ENCODE results near the gene MICALL2. TPM values are rescaled to one million over a fixed set of nuclear protein-coding genes. Genes with fewer than 3 reads are reported as not detected.

MICALL2 gene
- total RNA-seq, 2 donors from 2014 or later: 1.8 to 5.1 TPM

GRCh38 chr7:1496531-1497292, 37.4 kb upstream of the MICALL2 start:
- no peaks in the 10 kb centered on the region for H3K27me3 Mint-ChIP-seq
- H3K27ac Mint-ChIP-seq: no peak overlapping the region
- no peak for ATAC-seq (replicated peaks)
- H3K9me3 Mint-ChIP-seq: no peaks in the 10 kb centered on the region
- no peak overlapping the region for H3K4me3 Mint-ChIP-seq
- peaks cover 52% of the 10 kb centered on the region for H3K36me3 Mint-ChIP-seq (ENCODE audit: low read depth)
- H3K4me1 Mint-ChIP-seq: no peaks in the 10 kb centered on the region

DNA sequence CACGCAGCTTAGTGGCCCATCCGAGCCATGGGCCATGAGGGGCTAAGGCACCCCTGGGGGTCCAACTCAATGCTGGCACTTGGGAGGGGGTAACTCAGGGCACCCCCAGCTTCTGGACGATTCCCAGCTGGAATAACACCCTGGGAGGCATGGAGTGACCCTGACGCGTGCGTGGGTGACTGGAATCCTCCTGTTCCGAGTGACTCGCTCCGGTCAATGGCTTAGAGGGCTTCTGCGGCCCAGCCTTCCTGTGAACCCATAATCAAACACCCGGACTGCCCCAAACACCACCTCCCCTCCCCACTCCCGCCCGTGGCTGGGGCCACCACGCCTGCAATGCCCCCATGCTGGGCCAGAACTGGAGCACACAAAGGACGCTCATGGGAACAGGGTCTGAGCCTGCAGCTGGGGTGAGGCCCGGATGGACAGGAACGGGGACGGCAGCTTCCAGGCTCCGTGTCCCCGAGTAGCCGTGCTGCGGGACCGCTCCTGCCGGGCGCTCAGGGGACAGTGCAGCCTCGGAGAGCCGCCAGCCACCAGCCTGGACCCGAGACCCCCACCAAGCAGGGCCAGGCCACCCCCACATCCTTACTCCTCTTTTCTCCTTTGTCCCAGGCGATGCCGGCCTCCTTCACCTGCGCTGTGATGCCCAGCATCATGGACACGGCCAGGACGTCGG, 36.4 kb upstream of the MICALL2 start:
- ATAC-seq (replicated peaks): no peak
- no peaks in the 10 kb centered on the region for H3K9me3 Mint-ChIP-seq
- H3K27ac Mint-ChIP-seq: no peak overlapping the region
- H3K36me3 Mint-ChIP-seq (ENCODE audit: low read depth): peaks cover 52% of the 10 kb centered on the region
- H3K4me1 Mint-ChIP-seq: no peaks in the 10 kb centered on the region
- H3K27me3 Mint-ChIP-seq: no peaks in the 10 kb centered on the region
- H3K4me3 Mint-ChIP-seq: no peak overlapping the region

DNA sequence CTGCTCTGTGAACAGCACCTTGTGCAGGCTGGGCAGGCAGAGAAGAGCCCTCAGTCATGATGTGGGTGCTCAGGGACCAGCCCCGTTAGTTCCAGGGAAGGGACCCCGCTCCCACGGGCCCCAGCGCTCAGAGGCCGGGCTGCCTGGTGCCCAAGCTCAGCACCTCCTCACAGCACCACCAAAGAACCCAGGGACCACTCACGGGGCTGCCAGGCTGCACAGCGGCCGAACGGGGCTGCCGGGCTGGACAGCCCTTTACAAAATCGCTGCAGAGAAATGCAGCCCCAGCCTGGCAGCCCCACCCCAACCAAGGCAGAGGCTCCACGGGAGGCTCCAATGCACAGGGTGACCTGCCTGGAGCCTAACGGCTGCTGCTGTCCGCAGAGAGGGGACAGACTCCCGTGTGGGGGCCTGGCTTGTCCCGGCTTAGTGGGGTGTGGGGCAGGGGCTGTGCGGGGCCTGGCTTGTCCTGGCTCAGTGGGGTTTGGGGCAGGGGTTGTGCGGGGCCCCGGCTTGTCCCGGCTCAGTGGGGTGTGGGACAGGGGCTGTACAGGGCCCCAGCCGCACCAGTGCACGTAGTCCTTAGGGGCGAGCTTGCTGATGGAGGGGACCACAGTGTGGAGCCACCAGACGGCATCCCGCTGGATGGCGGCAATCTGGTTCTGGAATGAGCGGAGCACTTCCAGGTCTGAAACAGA, 35.7 kb upstream of the MICALL2 start:
- Mint-ChIP-seq H3K27me3 (no peaks in the 10 kb centered on the region), H3K4me1 (no peaks in the 10 kb centered on the region), H3K36me3 (ENCODE audit: low read depth) (peaks cover 52% of the 10 kb centered on the region), H3K9me3 (no peaks in the 10 kb centered on the region), H3K27ac (no peak overlapping the region), H3K4me3 (no peak overlapping the region)
- ATAC-seq (replicated peaks): no peak

DNA sequence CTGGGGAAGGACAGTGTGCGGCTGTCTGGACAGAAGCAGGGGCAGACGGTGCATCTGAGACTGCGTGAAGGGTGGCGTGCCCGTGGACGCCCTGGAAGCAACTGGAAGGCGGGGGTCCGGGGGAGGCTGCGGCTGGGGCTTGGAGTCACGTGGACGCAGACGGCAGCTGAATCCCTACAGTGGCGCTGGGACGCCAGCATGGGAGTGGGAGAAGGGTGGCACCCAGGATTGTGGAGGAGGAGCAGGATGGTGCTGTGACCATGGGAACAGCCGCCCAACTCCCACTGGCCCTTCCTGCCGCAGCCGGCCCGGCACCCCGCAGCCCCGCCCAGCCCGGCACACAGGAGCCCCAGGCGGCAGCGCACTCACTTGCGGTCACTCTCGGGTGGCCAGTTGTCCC, 35.2 kb upstream of the MICALL2 start:
- Mint-ChIP-seq H3K4me3 (no peak overlapping the region), H3K27ac (no peak overlapping the region)

GRCh38 chr7:1493571-1493970, 34.3 kb upstream of the MICALL2 start:
- H3K27me3 Mint-ChIP-seq: no peaks in the 10 kb centered on the region
- no peak for ATAC-seq (replicated peaks)
- H3K36me3 Mint-ChIP-seq (ENCODE audit: low read depth): peaks cover 67% of the 10 kb centered on the region

More for the DNA sequence above, 35.2 kb upstream of the MICALL2 start:
- Mint-ChIP-seq H3K9me3 (no peaks in the 10 kb centered on the region), H3K27me3 (no peaks in the 10 kb centered on the region), H3K36me3 (ENCODE audit: low read depth) (peaks cover 58% of the 10 kb centered on the region), H3K4me1 (no peaks in the 10 kb centered on the region)
- no peak for ATAC-seq (replicated peaks)

GRCh38 chr7:1493129-1493528, 33.9 kb upstream of the MICALL2 start:
- Mint-ChIP-seq H3K4me1 (peaks cover 4% of the 10 kb centered on the region), H3K27me3 (no peaks in the 10 kb centered on the region), H3K27ac (no peak overlapping the region), H3K36me3 (ENCODE audit: low read depth) (peaks cover 68% of the 10 kb centered on the region), H3K9me3 (no peaks in the 10 kb centered on the region), H3K4me3 (no peak overlapping the region)
- ATAC-seq (replicated peaks): no peak

More at GRCh38 chr7:1493571-1493970, 34.3 kb upstream of the MICALL2 start:
- Mint-ChIP-seq H3K4me3 (no peak overlapping the region), H3K27ac (no peak overlapping the region), H3K4me1 (peaks cover 2% of the 10 kb centered on the region), H3K9me3 (no peaks in the 10 kb centered on the region)

DNA sequence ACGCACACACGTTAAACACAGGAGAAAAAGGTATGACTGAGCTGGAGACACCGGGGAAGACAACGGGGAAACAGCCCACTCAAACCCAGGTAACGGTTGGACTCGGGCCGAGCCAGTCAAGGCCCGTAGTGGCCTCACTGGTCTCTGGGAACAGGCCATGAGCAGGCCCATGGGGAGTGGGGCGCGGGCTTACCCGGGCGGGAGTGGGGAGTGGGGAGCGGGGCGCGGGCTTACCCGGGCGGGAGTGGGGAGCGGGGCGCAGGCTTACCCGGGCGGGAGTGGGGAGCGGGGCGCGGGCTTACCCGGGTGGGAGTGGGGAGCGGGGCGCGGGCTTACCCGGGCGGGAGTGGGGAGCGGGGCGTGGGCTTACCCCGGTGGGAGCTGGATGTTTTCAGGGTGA, 33.4 kb upstream of the MICALL2 start:
- no peak overlapping the region for H3K27ac Mint-ChIP-seq
- H3K36me3 Mint-ChIP-seq (ENCODE audit: low read depth): peaks cover 66% of the 10 kb centered on the region

DNA sequence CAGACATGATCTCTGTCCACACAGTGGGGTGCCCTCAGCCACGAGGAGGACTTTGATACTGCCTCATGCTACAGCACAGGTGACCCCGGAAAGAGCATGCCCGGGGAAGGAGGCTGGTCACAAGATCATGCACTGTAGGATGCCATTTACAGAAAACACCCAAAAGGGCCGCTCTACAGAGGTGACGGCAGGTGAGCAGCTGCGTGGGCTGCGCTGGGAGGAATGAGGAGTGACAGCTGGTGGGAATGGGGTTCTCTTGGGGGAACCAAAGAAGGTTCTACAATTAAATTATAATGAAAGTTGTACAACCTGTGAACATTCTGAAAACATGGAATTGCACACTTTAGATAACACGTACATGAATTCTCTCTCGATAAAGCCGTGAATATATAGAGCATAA, 33.0 kb upstream of the MICALL2 start:
- no peak overlapping the region for H3K4me3 Mint-ChIP-seq
- H3K27me3 Mint-ChIP-seq: no peaks in the 10 kb centered on the region
- H3K27ac Mint-ChIP-seq: no peak overlapping the region
- H3K4me1 Mint-ChIP-seq: peaks cover 4% of the 10 kb centered on the region
- no peaks in the 10 kb centered on the region for H3K9me3 Mint-ChIP-seq
- peaks cover 62% of the 10 kb centered on the region for H3K36me3 Mint-ChIP-seq (ENCODE audit: low read depth)
- no peak for ATAC-seq (replicated peaks)

More for the DNA sequence above, 33.4 kb upstream of the MICALL2 start:
- Mint-ChIP-seq H3K4me3 (no peak overlapping the region), H3K4me1 (peaks cover 4% of the 10 kb centered on the region), H3K27me3 (no peaks in the 10 kb centered on the region), H3K9me3 (no peaks in the 10 kb centered on the region)
- ATAC-seq (replicated peaks): no peak

DNA sequence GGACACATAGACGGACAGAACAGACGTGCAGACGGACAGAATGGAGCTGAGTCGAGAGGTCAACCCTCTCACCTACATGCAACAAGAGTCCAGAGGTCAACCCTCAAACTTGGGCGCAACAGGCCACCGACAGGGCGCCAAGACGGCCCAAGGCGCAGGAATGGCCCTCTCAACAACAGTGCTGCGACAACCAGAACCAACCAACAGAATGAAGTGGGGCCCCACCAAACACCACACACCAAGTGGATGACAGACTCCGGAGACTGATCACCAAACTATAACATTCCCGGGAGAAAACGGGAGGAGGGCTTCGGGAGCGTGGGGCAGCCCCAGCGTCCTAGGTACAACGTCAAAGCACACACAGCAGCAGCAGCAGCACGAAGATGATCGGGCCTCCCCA, 31.6 kb upstream of the MICALL2 start:
- Mint-ChIP-seq H3K4me1 (peaks cover 4% of the 10 kb centered on the region), H3K36me3 (ENCODE audit: low read depth) (peaks cover 61% of the 10 kb centered on the region), H3K27ac (no peak overlapping the region), H3K4me3 (no peak overlapping the region), H3K27me3 (no peaks in the 10 kb centered on the region), H3K9me3 (no peaks in the 10 kb centered on the region)
- no peak for ATAC-seq (replicated peaks)

DNA sequence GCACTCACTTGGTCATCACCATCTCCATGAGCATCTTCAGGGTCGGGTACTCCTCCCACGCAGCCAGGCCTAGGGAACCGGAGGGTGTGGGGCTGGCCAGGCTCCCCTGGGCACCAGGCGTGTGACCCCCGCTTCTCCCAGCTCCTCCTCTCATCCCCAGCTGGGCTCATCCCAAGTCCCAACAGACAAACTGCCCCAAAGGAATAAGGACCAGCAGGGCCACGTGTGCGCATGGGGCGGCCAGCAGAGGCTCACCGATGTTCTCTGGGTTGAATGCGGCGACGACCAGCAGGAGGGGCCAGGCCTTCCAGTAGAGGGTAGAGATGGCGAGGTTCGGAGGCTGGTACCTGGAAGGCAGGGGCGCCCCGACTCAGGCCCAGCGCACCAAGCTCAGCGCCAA, 30.1 kb upstream of the MICALL2 start:
- H3K27ac Mint-ChIP-seq: no peak overlapping the region
- H3K36me3 Mint-ChIP-seq (ENCODE audit: low read depth): peaks cover 69% of the 10 kb centered on the region

DNA sequence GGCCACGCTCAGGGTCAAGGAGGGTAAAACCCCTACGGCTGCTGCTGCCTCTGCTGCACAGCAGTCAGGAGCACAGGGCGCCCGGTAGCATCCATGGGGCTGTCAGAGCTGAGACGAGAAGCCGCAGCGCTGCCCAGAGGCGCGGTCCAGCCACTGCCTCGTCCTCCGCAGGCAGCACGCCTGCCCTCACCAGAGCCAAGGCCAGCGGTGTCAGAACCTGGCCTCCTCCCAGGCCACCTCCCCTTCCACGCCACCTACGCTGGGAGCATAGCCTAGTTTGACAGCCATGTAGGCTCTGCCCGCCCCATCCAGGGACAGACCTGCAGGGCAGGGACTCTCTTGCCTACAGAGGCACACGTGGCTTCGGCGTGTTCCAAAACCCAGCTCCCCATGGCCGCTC, 28.7 kb upstream of the MICALL2 start:
- Mint-ChIP-seq H3K4me1 (peaks cover 4% of the 10 kb centered on the region), H3K36me3 (ENCODE audit: low read depth) (peaks cover 72% of the 10 kb centered on the region), H3K27me3 (no peaks in the 10 kb centered on the region), H3K9me3 (no peaks in the 10 kb centered on the region), H3K4me3 (no peak overlapping the region), H3K27ac (no peak overlapping the region)
- ATAC-seq (replicated peaks): no peak

More for the DNA sequence above, 30.1 kb upstream of the MICALL2 start:
- peaks cover 4% of the 10 kb centered on the region for H3K4me1 Mint-ChIP-seq
- no peaks in the 10 kb centered on the region for H3K9me3 Mint-ChIP-seq
- ATAC-seq (replicated peaks): no peak
- no peaks in the 10 kb centered on the region for H3K27me3 Mint-ChIP-seq
- H3K4me3 Mint-ChIP-seq: no peak overlapping the region

DNA sequence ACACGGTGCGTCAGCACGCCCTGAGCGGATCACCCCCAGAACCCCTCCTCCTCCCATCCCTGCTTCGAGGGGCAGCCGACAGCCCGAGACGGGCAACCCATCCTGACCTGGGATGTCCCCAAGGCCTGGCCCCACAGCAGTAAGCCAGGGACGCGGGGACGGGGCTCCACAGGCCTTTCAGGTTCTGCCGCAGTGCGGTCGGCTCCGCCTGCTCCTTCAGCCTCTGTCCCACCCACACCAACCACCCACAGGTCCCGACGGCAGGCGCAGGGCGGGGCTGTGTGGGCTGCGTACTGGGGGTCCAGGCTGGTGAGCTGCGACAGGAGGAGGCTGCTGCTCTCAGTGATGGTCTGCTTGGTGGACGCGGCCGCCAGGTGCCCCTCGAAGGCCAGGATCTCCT, 28.2 kb upstream of the MICALL2 start:
- Mint-ChIP-seq H3K4me3 (no peak overlapping the region), H3K4me1 (peaks cover 4% of the 10 kb centered on the region), H3K36me3 (ENCODE audit: low read depth) (peaks cover 71% of the 10 kb centered on the region), H3K27ac (no peak overlapping the region), H3K9me3 (no peaks in the 10 kb centered on the region), H3K27me3 (no peaks in the 10 kb centered on the region)
- ATAC-seq (replicated peaks): no peak

GRCh38 chr7:1486571-1486970, 27.3 kb upstream of the MICALL2 start:
- Mint-ChIP-seq H3K4me3 (no peak overlapping the region), H3K9me3 (no peaks in the 10 kb centered on the region), H3K4me1 (peaks cover 4% of the 10 kb centered on the region), H3K27ac (no peak overlapping the region), H3K36me3 (ENCODE audit: low read depth) (peaks cover 69% of the 10 kb centered on the region), H3K27me3 (no peaks in the 10 kb centered on the region)
- ATAC-seq (replicated peaks): no peak

GRCh38 chr7:1485156-1485555, 25.9 kb upstream of the MICALL2 start:
- Mint-ChIP-seq H3K9me3 (no peaks in the 10 kb centered on the region), H3K27me3 (no peaks in the 10 kb centered on the region), H3K27ac (no peak overlapping the region), H3K4me1 (peaks cover 4% of the 10 kb centered on the region), H3K4me3 (no peak overlapping the region), H3K36me3 (ENCODE audit: low read depth) (peaks cover 55% of the 10 kb centered on the region)
- ATAC-seq (replicated peaks): no peak

DNA sequence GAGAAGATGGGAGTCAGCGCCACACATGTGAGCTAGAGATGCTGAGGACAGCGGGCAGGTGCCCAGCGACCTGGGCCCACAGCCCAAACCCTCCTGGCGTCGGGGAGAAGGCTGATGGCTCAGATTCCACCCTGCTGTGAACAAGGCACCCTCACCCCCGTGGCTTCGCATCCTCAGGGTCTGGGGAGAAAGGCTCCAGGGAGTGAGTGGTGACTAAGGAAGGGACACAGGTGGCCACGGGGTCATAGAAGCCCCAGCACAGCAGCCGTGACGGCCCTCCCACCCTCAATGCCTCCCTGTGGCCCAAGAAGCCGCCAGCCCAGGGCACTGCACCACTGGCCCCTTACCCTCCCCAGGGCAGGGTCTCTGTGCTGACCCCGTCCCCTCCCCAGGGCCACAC, 25.3 kb upstream of the MICALL2 start:
- Mint-ChIP-seq H3K27me3 (no peaks in the 10 kb centered on the region), H3K4me1 (peaks cover 4% of the 10 kb centered on the region), H3K27ac (no peak overlapping the region), H3K4me3 (no peak overlapping the region), H3K36me3 (ENCODE audit: low read depth) (peaks cover 49% of the 10 kb centered on the region), H3K9me3 (no peaks in the 10 kb centered on the region)
- no peak for ATAC-seq (replicated peaks)
